ENCODE measurements around the gene MINK1.

The MINK1 gene

DNA sequence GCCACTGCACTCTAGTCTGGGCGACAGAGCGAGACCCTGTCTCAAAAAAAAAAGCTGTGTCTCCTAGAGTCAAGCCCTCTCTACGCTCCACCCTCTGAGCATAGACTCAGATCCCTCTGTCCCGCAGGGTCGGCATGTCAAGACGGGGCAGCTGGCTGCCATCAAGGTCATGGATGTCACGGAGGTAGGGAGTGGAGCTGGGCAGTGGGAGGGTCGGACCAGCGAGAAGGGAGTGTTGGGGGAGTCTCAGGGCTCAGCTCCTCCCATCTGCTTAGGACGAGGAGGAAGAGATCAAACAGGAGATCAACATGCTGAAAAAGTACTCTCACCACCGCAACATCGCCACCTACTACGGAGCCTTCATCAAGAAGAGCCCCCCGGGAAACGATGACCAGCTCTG, 47.7 kb downstream of the MINK1 start:
- no peak for DNase-seq

DNA sequence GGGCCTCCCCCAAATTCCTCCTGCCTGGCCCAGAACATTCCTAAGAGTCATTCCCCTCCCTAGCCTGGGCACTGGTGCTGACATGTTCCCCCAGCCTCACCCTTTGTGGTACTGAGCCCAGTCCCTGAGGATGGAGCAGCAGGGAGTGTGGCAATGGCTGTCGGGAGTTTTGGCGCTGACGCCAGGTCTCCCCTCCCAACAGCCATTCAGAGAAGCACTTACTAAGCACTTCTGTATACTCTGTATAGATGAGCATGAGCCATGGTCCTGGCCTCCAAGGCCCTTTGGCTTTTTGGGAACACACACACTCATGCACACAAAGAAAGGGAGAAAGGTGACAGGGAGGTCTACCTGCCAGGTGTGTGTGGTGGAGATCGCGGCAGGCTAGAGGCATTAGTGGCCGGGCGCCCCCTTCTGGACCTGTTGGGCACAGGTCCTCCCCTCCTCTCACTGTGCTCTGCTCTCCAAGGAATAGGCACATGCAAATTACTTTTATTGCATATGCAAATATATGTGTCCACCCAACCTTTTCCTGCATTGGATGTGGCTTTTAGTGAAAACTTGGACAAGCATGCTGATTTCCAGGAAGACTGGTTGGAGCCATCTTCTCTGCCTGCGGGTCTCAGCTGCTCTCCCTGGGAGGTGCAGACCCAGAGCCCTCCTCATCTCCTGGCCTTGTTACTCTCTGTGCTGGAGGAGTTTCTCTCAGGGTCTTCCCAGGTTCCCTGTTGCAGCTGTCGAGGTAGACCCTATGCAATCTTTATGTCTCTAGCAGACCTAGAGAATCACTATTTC, 48.8 kb downstream of the MINK1 start:
- no peak for DNase-seq

DNA sequence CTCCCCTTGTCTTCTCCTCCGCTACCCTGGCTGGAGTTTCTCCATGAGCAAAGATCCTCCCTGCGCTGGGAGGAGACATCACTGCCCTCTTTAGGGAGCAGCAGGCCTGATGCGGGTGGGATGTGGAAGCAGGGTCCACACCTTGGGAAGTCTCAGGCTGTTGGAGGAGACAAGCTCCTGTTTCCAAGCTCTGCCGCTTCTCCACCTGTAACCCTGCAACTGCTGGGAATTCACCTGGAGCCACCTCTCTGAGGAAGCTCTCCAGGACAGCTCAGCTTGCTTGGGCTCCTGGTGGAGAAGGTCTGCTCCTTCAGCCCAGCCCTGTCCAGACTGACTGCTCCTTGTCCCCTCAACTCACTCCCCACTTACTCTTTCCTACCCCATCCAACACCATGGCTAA, 51.3 kb downstream of the MINK1 start:
- no peak for DNase-seq

DNA sequence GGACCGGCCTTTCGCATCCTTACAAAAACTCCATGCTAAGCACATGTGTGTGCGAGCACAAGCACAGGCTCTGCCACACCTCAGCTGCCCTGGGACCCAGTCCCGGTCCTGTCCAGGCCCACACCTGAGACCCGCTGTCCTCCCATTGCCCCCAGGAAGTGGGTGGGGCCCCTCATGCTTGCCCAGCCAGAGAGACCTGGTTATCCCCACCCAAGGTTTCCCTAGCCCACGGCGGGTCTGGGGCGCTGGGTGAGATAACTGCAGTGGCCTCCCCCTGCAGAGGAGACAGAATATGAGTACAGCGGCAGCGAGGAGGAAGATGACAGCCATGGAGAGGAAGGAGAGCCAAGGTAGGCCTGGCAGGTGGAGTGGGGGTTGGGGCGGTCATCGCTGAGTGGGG, 53.7 kb downstream of the MINK1 start:
- DNase-seq = no peak

DNA sequence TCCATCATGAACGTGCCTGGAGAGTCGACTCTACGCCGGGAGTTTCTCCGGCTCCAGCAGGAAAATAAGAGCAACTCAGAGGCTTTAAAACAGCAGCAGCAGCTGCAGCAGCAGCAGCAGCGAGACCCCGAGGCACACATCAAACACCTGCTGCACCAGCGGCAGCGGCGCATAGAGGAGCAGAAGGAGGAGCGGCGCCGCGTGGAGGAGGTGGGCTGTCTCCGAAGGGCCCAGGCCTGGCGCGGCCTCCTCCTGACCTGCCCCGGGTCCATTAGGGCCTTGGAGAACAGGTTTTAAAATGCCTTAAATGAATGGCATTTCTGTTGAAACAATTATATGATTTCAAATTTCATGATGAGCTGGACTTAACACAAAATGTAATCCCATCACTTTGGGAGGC, 54.4 kb downstream of the MINK1 start:
- no peak for DNase-seq

DNA sequence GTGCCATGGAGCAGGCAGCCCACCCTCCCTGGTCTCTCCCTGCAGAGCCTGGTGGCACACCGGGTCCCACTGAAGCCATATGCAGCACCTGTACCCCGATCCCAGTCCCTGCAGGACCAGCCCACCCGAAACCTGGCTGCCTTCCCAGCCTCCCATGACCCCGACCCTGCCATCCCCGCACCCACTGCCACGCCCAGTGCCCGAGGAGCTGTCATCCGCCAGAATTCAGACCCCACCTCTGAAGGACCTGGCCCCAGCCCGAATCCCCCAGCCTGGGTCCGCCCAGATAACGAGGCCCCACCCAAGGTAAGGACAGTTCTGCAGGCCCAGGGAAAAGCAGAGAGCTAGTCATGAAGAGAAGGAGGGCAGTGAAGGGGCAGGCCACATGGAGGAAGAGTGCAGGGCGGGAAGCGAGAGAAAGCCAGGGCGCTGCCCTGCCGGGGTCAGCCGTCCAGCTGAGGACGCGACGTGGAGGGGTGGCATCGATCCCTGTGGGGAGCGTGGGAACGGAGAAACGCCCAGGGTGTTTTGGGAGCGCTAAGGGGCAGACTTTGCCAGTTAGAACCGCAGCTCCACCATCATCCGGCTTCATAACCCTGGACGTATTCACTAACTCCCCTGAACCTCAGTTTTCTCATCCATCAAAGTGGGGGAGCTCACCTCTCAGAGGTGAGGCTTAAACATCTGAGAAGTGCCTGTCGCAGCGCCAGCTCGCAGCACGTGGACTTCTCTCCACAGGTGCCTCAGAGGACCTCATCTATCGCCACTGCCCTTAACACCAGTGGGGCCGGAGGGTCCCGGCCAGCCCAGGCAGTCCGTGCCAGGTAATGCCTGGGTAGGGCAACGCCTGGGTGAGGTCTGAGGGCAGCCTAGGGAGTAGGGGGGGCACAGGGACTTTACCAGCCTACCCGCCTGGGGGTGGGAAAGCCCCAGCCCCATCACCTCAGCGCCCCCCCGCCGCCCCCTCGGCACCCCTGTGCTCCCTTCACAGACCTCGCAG, 58.6 kb downstream of the MINK1 start:
- DNase-seq = peak; percentile 42

DNA sequence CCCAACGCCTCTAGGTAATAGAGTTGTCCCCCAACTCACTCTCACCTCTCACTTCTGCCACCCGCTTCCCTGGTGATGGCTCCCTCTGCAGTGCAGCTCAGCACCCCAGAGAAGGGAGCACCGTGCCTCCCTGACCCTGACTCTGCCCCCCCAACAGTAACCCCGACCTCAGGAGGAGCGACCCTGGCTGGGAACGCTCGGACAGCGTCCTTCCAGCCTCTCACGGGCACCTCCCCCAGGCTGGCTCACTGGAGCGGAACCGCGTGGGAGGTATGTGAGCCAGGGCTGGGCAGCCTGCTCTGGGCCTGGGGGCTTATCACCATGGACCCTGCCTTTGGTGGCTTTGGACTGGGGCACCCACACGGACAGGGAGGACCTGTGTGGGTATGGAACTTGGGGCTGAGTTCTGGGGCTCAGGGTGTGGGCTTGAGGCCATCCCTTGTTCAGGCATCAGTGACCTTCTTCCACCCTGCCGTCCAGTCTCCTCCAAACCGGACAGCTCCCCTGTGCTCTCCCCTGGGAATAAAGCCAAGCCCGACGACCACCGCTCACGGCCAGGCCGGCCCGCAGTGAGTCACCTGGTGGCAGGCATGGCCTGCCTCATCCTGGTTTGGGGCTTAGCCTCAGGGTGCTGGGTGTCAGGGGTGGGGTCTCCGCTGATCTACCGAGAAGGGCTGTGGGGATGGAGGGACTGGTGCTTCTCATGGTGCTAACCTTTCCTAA, 59.5 kb downstream of the MINK1 start:
- no peak for DNase-seq

DNA sequence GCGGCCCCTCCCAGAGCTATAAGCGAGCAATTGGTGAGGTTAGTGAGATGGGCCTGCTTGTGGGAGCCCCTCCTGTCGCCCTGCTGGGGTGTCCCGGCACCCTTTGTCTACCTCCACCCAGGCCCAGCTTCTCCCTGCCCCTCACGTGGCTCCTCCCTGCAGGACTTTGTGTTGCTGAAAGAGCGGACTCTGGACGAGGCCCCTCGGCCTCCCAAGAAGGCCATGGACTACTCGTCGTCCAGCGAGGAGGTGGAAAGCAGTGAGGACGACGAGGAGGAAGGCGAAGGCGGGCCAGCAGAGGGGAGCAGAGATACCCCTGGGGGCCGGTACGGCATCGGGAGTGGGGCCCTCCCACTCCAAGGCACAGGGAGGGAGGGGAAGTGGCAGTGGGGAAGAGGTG, 60.1 kb downstream of the MINK1 start:
- DNase-seq = no peak

DNA sequence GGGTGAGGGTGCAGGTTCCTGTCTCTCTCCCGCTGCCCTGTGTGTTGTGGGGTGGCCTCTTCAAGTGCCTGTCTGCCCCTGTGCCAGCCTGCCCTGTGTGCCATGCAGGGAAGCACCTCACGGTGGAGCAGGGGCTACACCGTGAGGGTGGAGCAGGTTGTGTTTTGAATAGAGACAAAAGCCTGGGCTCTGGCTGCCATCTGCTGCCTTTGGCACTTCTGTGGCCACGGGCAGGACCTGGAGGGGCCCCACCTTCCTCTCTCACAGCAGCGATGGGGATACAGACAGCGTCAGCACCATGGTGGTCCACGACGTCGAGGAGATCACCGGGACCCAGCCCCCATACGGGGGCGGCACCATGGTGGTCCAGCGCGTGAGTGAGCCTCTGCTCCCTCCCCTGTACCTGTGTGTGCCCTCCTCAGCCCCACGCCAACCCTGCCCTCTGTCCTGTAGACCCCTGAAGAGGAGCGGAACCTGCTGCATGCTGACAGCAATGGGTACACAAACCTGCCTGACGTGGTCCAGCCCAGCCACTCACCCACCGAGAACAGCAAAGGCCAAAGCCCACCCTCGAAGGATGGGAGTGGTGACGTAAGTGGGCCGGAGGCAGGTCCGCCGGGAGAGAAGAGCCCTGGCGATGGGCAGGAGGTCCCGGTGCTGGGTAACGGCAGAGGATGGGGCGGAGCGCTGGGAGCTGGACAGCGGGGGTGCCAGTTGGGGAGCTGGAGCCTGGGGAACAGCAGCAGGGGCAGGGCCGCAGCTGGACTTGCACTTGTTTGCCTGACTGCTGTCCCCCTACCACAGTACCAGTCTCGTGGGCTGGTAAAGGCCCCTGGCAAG, 60.8 kb downstream of the MINK1 start:
- no peak for DNase-seq

DNA sequence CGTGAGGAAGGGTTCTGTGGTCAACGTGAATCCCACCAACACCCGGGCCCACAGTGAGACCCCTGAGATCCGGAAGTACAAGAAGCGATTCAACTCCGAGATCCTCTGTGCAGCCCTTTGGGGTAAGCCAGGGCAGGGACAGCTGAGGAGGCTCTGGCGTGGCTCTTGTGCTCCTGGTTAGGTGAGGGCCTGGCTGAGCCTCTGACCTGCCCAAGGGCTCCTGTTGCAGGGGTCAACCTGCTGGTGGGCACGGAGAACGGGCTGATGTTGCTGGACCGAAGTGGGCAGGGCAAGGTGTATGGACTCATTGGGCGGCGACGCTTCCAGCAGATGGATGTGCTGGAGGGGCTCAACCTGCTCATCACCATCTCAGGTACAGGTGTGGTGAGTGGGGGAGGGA, 62.0 kb downstream of the MINK1 start:
- no peak for DNase-seq

DNA sequence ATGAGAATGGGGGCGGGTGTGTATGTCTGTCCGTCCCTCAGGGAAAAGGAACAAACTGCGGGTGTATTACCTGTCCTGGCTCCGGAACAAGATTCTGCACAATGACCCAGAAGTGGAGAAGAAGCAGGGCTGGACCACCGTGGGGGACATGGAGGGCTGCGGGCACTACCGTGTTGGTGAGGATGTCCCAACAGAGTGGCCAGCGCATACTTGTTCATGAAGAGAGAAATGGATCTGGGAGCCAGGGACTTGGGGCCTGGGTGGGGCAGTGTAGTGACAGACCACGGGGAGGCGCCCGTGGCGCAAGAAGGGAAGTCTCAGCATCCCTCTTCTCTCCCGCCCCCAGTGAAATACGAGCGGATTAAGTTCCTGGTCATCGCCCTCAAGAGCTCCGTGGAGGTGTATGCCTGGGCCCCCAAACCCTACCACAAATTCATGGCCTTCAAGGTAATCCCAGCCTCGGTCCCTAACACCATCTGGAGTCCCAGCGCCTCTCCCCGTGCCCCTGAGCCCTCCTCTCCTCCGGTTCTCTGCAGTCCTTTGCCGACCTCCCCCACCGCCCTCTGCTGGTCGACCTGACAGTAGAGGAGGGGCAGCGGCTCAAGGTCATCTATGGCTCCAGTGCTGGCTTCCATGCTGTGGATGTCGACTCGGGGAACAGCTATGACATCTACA, 62.7 kb downstream of the MINK1 start:
- DNase-seq = no peak

DNA sequence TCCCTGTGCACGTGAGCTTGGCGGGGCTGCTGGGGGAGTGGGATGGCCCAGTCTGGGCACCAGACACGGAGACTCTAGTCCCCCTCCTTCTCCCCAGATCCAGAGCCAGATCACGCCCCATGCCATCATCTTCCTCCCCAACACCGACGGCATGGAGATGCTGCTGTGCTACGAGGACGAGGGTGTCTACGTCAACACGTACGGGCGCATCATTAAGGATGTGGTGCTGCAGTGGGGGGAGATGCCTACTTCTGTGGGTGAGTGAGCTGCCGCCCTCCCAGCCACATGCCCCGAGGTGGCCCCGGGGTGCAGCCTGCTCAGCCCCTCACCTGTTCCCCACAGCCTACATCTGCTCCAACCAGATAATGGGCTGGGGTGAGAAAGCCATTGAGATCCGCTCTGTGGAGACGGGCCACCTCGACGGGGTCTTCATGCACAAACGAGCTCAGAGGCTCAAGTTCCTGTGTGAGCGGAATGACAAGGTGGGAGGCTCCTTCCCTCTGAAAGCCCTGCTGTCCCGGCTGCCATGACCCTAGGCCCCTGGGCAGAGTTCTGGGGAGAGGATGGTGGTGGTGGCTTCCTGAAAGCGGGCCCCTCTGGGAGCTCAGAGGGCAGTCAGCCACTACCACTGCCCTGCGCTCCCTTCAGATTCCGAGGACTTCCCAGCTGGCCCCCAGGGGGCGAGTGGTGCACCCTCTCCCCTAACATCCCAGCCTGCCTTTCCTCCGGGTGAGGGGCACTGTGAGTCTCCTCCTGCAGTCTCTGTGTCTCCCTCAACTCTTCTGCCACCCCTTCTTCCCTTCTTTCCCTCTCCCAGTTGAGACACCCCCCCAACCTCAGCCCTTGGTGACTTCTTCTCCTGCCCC, 63.4 kb downstream of the MINK1 start:
- no peak for DNase-seq

DNA sequence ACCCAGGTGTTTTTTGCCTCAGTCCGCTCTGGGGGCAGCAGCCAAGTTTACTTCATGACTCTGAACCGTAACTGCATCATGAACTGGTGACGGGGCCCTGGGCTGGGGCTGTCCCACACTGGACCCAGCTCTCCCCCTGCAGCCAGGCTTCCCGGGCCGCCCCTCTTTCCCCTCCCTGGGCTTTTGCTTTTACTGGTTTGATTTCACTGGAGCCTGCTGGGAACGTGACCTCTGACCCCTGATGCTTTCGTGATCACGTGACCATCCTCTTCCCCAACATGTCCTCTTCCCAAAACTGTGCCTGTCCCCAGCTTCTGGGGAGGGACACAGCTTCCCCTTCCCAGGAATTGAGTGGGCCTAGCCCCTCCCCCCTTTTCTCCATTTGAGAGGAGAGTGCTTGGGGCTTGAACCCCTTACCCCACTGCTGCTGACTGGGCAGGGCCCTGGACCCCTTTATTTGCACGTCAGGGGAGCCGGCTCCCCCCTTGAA, 64.1 kb downstream of the MINK1 start:
- no peak for DNase-seq

DNA sequence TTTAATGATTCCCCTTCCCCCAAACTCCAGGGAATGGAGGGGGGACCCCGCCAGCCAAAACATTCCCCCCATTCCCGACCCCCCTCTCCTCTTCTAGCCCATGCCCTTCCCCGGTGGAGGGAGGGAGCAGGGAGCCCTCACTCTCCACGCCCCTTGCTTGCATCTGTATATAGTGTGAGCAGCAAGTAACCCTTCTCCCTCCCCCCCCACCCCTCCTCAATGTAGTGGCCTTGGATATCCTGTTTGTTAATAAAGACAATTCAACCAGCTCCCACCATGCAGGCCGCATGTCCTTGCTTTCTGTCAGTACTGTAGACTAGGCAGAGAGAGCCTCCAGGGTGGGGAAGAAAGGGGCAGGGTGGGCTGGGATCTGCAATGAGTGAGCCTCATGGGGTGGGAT, 64.6 kb downstream of the MINK1 start:
- DNase-seq = no peak

DNA sequence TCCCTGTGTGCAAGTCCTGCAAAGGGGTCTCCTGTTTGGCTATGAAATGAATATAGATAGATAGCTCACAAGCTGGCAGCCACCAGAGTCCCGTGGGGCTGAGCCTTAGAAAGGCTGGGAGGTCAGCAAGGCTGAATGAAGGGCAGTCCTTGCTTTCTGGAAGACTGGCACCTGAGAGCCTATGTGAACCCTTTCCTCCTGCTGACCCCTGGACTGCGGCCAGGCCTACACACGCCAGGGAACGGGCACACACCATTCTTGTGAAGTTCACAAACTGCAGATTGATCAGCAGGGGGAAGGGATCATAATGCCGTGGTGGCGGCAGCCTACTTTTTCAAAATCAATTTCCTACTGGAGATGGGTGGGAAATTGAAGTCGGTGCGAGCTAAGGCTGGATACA, 65.2 kb downstream of the MINK1 start:
- peak; percentile 48 for DNase-seq

DNA sequence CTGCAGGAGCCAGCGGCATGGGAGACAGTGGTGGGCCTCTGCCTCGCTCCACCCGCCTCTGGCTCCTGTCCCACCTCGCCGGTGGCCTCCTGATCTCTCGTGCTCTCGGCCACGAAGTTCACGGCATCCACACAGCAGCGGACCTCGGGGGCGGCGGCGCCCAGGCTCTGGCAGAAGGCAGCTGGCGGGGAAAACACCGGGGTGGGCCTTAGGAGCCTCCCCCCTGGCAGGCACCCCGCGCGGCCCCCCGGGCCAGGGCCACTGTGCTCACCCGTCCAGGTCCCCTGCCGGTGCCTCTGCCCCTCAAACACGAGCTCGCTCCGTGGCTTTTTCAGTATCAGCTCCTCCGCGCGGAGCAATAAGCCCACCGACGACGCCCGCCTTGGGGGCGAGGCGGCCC, 65.8 kb downstream of the MINK1 start:
- DNase-seq = no peak

DNA sequence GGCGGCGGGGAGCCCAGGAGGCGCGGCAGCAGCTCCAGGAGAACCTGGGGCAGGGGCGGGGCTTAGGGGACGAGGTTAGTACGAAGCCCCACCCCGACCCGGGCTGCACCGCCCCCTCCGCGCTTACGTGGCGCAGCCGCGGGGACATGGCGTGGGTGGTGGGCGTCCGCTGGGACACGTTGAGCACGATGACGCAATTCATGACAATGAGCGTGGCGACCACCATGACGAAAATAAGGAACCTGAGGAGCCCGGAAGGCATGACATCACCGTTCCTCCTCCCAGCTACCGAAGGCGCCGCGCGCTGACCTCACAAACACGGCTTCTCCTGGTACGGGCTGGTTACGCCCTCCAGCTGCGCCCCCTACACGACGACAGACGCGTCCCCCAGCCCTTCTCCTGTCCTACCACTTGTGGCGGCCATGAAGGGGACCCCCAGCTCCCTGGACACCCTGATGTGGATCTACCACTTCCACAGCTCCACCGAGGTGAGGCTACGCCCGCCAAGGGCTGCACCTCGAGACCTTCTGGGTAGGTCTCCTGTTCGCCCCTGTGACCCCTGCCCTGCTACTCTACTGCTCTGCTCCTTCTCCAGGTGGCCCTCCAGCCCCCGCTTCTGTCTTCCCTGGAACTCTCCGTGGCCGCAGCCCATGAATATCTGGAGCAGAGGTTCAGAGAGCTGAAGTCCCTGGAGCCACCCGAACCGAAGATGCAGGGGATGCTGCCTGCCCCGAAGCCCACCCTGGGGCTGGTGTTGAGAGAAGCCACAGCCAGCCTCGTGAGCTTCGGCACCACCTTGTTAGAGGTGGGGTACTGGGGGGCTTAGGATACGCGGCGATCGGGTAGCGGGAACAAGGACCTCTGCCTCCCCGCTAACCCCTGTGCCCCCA, 66.4 kb downstream of the MINK1 start, which contains the start of gene C17orf107:
Gene C17orf107, plus strand, starts transcription at position 196 of the 890 bp plus-strand sequence. Its CDS starts 227 bp downstream, at position 423.
- peak; percentile 89 for DNase-seq

DNA sequence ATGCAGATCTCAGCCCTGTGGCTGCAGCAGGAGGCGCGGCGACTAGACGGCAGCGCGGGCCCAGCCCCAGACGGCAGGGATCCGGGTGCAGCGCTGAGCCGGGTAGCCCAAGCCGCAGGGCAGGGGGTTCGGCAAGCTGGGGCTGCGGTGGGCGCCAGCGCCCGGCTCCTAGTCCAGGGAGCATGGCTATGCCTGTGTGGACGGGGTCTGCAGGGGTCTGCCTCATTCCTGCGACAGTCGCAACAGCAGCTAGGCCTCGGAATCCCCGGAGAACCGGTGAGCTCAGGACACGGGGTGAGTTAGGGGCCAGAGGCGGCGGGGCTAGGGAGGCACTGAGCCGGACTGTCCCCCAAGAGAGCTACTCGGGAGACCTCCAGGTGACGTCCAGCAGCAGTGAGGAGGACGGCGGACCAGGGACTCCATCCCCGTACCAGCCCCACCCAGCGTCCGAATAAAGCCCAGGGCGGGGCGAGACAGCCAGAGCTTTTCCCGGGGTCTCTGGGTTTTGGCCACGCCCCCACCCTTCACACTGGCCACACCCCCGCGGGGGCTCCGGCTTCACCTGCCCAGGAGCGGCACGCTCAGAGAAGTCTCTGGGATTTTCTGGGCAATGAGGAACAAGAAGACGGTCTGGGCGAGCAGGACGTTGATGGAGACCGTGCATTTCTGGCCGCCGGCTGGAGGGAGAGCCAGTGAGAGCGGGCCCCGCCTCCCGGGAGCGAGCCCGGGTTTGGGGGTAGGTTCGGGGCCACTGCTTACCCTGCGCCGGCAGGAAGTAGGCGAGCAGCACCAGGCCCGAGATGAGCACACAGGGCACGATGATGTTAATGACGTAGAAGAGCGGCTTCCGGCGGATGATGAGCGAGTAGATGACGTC, 67.3 kb downstream of the MINK1 start:
- DNase-seq = peak; percentile 73
